Renal pelvis (tissue), 4 donors: ENCODE data around the gene DDX10. TPM values are rescaled to one million over a fixed set of nuclear protein-coding genes. Genes with fewer than 3 reads are reported as not detected.

Source experiments
- DNase-seq: peaks from one replicate; pipeline ENCODE4 v3.0.0-alpha.2; 2013
- polyA plus RNA-seq, 3 donors: library from polyadenylated mRNA; unstranded; fragments of 120-200 nt; gene quantifications; one replicate each; pipeline ENCODE4 v1.2.1, GENCODE V29; 2013; ENCODE audit not compliant: insufficient read length in 3 of 3

Gene DDX10
- polyA plus RNA-seq, 3 donors: 60.6 to 87.9 (median 83.5) TPM

DNA sequence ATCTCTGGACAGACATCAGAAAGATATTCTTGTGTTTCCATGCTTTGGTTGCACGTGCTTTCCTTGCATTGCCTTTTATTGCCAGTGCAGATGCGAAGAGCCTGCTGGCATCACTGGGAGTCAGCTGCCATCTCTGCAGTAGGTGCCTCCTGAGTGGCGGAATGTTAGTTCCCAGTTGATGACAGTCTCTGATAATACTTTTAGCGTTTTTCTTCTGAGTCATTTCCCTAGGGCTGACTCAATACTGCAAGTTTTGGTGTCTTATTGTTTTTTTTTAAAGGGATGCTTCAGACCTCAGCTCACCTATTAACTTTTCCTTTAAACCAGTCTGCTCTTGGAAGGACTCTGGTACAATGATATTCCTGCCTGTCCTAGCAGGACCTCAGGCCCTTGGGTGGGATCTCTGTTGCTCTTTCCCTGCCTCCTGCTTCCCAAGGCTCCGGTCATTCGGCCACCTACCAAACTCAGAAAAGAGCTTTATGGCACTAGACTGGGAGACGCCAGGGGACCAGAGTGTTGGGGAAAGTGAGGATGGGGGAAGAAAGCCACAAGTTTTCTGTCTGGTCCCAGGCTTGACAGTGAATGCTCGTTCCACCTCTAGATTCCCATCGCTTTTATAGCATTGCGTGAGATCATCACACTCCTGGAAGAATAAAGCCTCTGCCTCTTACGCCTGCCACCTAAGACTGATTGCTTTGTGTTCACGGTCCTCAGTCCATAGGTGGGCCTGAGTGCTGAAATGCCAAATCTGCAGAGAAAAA lies 308.7 kb downstream of the DDX10 start:
- DNase-seq: no peak

DNA sequence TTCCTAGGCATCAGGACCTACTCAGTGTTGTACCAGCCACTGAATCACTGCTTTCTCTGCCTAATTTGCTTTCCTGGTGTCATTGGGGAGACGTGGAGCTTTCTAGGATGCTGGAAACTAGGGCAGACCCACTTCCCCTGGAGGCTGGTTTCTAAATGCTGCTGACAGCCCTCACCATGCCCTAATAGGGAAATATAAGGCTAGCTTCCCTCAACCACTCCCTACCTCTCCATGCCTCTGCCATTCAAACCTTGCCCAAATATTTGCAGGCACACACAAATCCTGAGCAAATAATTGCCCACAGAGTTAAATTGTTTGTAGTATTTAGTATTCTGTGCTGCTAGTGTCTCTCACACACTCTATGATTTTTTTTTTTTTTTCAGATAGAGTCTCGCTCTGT lies 310.2 kb downstream of the DDX10 start:
- DNase-seq: no peak

GRCh38 chr11:108975641-108976071 lies 310.8 kb downstream of the DDX10 start:
- DNase-seq: no peak

DNA sequence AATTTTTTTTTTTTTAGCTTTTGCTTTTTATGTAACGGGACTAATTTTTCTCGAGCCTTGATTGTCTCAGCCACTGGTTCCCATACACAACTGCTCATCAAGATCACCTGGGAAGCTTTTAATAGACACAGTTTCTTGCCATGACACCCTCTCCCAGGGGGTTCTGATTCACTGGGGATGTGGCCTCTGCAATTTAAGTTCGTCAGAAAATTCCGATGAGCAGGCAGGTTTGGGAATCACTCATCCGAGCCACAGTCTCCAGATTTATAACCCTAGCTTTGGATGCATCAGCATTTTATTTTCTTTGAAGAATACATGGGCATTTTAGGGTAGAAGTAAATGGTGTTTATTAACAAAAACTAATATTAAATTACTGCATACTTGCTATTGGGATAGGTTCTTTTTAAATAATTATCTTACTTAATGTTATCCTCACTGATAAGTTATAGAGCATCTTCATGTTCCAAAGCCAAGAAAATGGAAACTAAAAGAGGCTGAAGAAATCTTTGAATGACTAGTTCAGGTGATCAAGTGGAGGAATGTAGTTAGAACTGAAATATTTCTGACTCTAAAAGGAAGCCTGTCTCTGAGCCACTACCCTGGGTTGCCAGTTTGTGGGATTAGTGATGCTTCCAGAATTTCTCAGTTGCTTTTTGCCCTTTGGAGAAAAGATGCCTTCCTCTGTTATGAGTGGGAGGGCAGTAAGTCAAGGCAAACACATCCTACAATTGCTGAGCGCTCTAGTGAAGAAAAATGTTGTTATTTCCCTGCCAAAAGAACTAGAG lies 319.0 kb downstream of the DDX10 start:
- DNase-seq: peak; percentile 33

DNA sequence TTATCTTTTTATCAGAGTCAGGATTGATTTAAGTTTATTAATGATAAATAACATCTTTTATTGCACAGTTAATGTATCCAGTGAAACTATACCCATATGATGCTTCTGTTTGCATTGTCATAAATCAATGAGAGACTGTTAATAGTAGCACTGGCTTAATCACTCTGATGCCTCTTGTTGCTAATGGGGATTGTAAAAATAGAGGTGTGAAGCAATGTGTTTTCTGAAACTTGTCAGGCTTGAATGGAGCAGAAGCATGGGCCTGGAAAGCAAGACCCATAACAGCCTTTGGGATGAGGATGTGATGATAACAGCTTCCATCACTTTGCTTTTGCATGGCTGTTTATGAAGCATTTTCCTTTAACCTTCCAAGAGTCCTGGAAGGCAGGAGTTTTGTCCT lies 319.7 kb downstream of the DDX10 start:
- no peak for DNase-seq

GRCh38 chr11:108985236-108985944 lies 320.5 kb downstream of the DDX10 start:
- DNase-seq: no peak

DNA sequence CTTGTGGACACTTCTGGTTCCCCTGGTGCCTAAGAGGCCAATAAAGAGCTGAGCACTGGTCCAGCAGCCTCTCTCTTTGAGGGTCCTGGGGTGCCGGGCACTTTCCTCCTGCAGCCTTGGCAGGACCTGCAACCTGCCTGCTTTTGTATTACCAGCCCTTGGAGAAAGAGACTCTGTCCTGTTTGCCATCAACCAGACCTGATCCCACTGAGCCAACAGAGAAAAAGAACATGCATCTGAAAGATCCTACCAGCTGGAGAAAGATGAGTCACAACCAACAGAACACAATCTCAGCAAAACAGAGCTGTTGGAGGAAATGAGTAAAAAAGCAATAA lies 321.0 kb downstream of the DDX10 start:
- DNase-seq: no peak

Other genes with a start within 250 kb of the DDX10 start
- 1 to 10 TPM; 2.2 to 3.4 (median 2.5) TPM for gene C11orf65, start 197.5 kb upstream of the DDX10 start, polyA plus RNA-seq
- 10 to 100 TPM; 30.3 to 35.6 (median 33.7) TPM for gene POGLUT3, start 166.7 kb upstream of the DDX10 start, polyA plus RNA-seq
- 1 to 10 TPM; 2.8 to 6.2 (median 4.6) TPM for gene EXPH5, start 71.3 kb upstream of the DDX10 start, polyA plus RNA-seq